Pancreas (tissue), 10 donors: Measurements from ENCODE around the gene RAPGEF5. TPM values are rescaled to one million over a fixed set of nuclear protein-coding genes. Genes with fewer than 3 reads are reported as not detected.

Experiments
- ATAC-seq, 4 donors: fragments of 200-7000 bp; cut with Tn5 transposase; one replicate each; pipeline versions ENCODE4 v1.8.0 to v1.9.1; 2020; ENCODE audit warnings: mild to moderate bottlenecking in 4 of 4, moderate library complexity in 4 of 4
- DNase-seq, 6 donors: peaks; one replicate each; pipeline ENCODE4 v3.0.0-alpha.2; 2020
- FAIRE-seq: peaks from 2 replicates; lab custom pipeline; 2012; peaks lifted over from hg19 to GRCh38; lab: Jason Lieb, UNC
- H3K27ac ChIP-seq, 4 donors: fragments of 200-600 bp; sonication (generic); 1 replicate in 3 of 4; 2 replicates in 1 of 4; pipeline versions ENCODE4 v1.5.0 to v1.8.0; 2020
- H3K27me3 ChIP-seq, 4 donors: fragments of 200-600 bp; one replicate each; pipeline ENCODE4 v1.8.0; 2021
- H3K36me3 ChIP-seq, 3 donors: fragments of 200-600 bp; sonication (generic) in 1 of 3; one replicate each; pipeline versions ENCODE4 v1.5.0 to v1.8.0; 2020 to 2021
- H3K4me1 ChIP-seq, 3 donors: fragments of 200-600 bp; one replicate each; pipeline ENCODE4 v1.8.0; 2021
- H3K4me3 ChIP-seq, 4 donors: fragments of 200-600 bp; sonication (generic) in 2 of 4; one replicate each; pipeline versions ENCODE4 v1.5.0 to v1.8.0; 2020 to 2021
- H3K9me3 ChIP-seq, 4 donors: fragments of 200-600 bp; one replicate each; pipeline ENCODE4 v1.8.0; 2021
- WGBS, 2 donors: extraction: QIAGEN DNeasy Blood & Tissue Kit; methylation state at CpG; one replicate each; pipeline ENCODE4 v1.1.7; 2013; 5-methylcytosine and 5-hydroxymethylcytosine counted together
- intact Hi-C, 3 donors: fragments of 100-400 bp; cut with DNase I; formaldehyde crosslinking; loops; one replicate each; pipeline versions ENCODE4 v1.11.1 to v1.14.2; 2022
- polyA plus RNA-seq, 2 donors: library from polyadenylated mRNA; stranded (reverse); fragments of 200-250 nt; gene quantifications; one replicate each; pipeline ENCODE4 v1.2.3, GENCODE V29; 2013
- total RNA-seq, 6 donors: library from RNA; stranded (reverse); fragmentation: NEBNext Ultra II Directional in 4 of 6; extraction: Animal tissue kit (Norgen Biotek cat#: 25700) in 4 of 6; gene quantifications; one replicate each; pipeline versions ENCODE4 v1.2.1 to v1.2.4, GENCODE V29; 2021 to 2023
- TF ChIP-seq, protein P1 (sequence below), 4 donors: fragments of 200-600 bp; sonication (generic) in 3 of 4; IDR thresholded peaks; one replicate each; pipeline versions ENCODE4 v1.5.0 to v1.8.0; 2021; ENCODE audit warnings: antibody characterized with exemption in 4 of 4
- donor health status: healthy with polysubstance abuse.
- donor health status: DM: no; HTN: no; CAD: no; lungs with moderate emphysema.
- donor health status: DM: no; HTN: no; CAD: no.
- donor health status: control.
- donor health status: control.
- donor health status: Bipolar disorder and iron deficiency.
- donor health status: DM: yes; HTN: yes; CAD: no.
- donor health status: DM: no; HTN: no; CAD: no.
- donor health status: DM: no; HTN: no; CAD: no.
- donor health status: DM: yes; HTN: yes; CAD: no.

Gene RAPGEF5
- total and polyA plus RNA-seq, 8 donors = 7.5 to 38.9 (median 29.1) TPM

DNA sequence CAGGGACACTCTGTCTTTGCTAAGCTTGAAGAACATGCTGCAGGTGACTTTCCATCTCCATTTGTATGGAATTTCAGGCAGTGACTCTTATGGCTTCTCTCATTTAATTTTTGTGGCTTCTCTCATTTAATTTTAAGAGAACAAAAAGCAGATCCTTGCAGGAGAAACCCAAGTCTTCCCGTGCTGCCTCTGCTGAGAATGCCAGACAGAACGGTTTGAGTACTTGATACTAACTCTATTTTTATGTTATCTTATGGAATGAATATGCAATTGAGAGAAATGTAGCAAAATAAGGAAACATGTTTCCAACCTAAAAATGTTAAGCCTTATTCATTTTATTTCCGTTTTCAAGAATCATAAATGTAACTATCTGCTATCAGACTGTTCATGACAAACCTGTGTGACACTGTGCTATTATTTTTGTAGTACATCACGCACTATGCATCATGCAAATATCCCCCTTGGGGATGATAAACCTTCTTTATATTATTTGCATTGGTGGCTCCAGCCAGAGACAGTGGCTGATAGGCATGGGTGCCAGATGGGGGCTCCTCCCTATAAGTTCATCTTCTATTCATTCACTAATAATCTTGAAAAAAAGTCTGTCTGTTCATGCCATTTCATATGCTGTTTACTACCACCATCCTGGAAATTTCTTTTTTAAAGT lies 6.9 kb upstream of the RAPGEF5 start:
- Histone ChIP-seq H3K36me3 (no peaks in the 10 kb centered on the region), H3K9me3 (no peaks in the 10 kb centered on the region), H3K4me3 (no peak overlapping the region), H3K27me3 (peaks cover 0 to 4% (median 0%) of the 10 kb centered on the region in 4 donors), H3K27ac (no peak overlapping the region), H3K4me1 (peaks cover 0 to 4% (median 0%) of the 10 kb centered on the region in 3 donors)
- intact Hi-C loops = no loop called here
- TF ChIP-seq, protein P1, sequence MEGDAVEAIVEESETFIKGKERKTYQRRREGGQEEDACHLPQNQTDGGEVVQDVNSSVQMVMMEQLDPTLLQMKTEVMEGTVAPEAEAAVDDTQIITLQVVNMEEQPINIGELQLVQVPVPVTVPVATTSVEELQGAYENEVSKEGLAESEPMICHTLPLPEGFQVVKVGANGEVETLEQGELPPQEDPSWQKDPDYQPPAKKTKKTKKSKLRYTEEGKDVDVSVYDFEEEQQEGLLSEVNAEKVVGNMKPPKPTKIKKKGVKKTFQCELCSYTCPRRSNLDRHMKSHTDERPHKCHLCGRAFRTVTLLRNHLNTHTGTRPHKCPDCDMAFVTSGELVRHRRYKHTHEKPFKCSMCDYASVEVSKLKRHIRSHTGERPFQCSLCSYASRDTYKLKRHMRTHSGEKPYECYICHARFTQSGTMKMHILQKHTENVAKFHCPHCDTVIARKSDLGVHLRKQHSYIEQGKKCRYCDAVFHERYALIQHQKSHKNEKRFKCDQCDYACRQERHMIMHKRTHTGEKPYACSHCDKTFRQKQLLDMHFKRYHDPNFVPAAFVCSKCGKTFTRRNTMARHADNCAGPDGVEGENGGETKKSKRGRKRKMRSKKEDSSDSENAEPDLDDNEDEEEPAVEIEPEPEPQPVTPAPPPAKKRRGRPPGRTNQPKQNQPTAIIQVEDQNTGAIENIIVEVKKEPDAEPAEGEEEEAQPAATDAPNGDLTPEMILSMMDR (IDR thresholded peaks at IDR 0.05) = no peak
- FAIRE-seq (no peak), DNase-seq (no peak), ATAC-seq (no peak)
- 88 to 92% methylated on average over 4 of the region's 4 CpGs for WGBS, 2 donors

DNA sequence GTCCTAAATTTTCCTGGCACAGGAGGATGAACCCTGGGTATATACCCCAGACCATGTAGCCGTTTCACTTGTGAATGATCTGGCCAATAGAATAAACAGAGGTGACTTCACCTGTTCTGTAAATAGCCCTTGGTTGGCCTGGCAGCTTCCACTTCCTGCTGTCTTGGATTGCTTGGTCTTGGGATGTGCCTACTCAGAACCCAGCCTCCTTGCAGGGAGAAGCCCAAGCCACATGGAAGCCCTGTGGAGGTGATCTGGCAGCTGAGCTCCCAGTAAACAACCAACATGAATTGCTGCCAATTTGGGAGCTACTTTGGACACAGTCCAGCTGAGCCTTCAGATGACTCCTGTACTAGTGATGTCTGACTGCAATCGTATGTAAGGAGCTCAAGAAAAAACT lies 4.8 kb upstream of the RAPGEF5 start:
- H3K27ac ChIP-seq = peak overlapping the region in 3 of 4 donors; percentile 39 to 57 (median 46)
- DNase-seq (peak in 5 of 6 donors; percentile 61 to 87 (median 83)), FAIRE-seq (no peak), ATAC-seq (peak; percentile 74 to 85 (median 81))
- no peaks in the 10 kb centered on the region for H3K36me3 ChIP-seq
- H3K4me3 ChIP-seq = no peak overlapping the region
- H3K27me3 ChIP-seq = no peaks in the 10 kb centered on the region
- intact Hi-C loops = no loop called here
- WGBS, 2 donors = 11 to 14% methylated on average over 2 of the region's 2 CpGs
- peaks cover 0 to 7% (median 0%) of the 10 kb centered on the region in 3 donors for H3K4me1 ChIP-seq
- TF ChIP-seq, protein P1 (IDR thresholded peaks at IDR 0.05) = no peak
- no peaks in the 10 kb centered on the region for H3K9me3 ChIP-seq

DNA sequence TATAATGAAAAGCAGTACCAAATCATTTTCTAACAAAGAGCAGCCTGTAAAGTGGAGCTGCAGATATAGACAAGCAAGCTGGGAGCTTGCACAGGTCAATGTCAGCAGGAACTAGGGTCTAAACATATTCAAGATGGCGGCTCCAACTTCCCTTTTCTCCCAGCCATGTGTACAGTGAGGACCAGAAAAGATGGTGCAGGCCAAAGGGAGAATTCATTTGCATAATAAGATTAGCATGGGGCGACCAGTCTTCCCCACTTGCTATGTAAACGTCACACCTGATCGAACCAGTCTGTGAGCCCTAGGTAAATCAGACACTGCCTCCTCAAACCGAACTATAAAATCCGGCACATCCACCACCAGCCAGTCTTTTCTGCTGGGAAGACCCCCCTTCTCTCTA lies 4.4 kb upstream of the RAPGEF5 start:
- Histone ChIP-seq H3K4me1 (peaks cover 0 to 7% (median 0%) of the 10 kb centered on the region in 3 donors), H3K27me3 (no peaks in the 10 kb centered on the region), H3K36me3 (no peaks in the 10 kb centered on the region), H3K4me3 (no peak overlapping the region), H3K9me3 (no peaks in the 10 kb centered on the region), H3K27ac (peak overlapping the region in 3 of 4 donors; percentile 39 to 57 (median 46))
- WGBS, 2 donors = 63 to 72% methylated on average over 6 of the region's 6 CpGs
- TF ChIP-seq, protein P1 (IDR thresholded peaks at IDR 0.05) = no peak
- FAIRE-seq = no peak
- no peak for DNase-seq
- no peak for ATAC-seq
- intact Hi-C loops = no loop called here

DNA sequence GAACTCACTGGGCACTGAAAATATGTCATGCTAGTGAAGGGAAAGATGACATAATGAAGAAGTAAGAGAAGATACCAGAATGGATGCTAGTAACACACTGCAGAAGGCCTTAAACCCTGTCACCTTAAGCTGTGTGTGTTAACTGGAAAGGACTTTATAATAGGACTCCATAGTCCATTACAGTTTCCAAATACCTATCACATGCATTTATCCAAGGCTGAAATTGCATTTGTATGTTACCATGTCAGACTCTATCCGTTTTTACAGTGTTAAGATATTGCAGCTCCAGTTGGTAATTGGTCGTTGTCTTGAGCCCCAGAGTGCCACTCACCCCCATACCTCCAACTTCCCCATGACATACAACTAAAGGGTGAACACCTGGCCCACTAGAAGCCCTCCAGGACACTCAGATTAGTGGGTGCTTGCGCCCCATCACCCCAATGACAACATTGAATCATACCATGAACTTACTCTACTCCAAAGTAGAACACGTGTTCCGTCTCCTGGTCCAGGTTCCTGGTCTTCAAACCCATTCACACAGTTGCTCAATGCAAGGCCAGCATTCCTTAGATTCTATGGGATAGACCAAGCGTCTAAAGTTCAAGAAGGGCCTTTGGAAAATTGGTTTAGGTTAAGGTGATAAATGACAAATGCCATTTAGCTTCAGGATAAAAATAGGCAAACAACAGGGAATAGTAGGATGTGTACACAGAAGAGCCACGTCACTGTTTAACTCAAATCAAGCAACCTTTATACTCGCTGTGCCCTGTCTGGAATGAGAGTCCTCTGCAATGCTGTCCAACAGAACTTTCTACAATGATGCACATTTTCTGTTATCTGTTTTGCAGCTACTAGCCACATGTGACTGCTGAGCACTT lies 2.1 kb upstream of the RAPGEF5 start:
- TF ChIP-seq, protein P1 (IDR thresholded peaks at IDR 0.05) = no peak
- H3K4me1 ChIP-seq = peaks cover 0 to 7% (median 0%) of the 10 kb centered on the region in 3 donors
- H3K4me3 ChIP-seq = no peak overlapping the region
- ATAC-seq (no peak), DNase-seq (no peak), FAIRE-seq (no peak)
- WGBS, 2 donors = 86 to 95% methylated on average over 8 of the region's 8 CpGs
- no peaks in the 10 kb centered on the region for H3K36me3 ChIP-seq
- H3K9me3 ChIP-seq = no peaks in the 10 kb centered on the region
- no peaks in the 10 kb centered on the region for H3K27me3 ChIP-seq
- intact Hi-C loops = no loop called here
- no peak overlapping the region for H3K27ac ChIP-seq
